Mammary epithelial cell (primary cell): ENCODE results near the gene CORO2A.

Source experiments
- EZH2 ChIP-seq: IDR thresholded peaks from 2 replicates; pipeline ENCODE4 v1.6.1; 2012; ENCODE audit warnings: low read length, inconsistent platforms, borderline replicate concordance
- TF ChIP-seq, protein P1 (sequence below), 2 donors: IDR thresholded peaks in 1 of 2; conservative IDR thresholded peaks in 1 of 2; 2 replicates each; pipeline ENCODE4 v1.5.1; 2011 to 2012; ENCODE audit warnings: inconsistent platforms in 2 of 2, low read length in 2 of 2, mild to moderate bottlenecking in 2 of 2, control low read depth in 1 of 2, low read depth in 1 of 2; ENCODE audit not compliant: insufficient read depth in 1 of 2; ENCODE audit errors: extremely low read depth in 1 of 2

DNA sequence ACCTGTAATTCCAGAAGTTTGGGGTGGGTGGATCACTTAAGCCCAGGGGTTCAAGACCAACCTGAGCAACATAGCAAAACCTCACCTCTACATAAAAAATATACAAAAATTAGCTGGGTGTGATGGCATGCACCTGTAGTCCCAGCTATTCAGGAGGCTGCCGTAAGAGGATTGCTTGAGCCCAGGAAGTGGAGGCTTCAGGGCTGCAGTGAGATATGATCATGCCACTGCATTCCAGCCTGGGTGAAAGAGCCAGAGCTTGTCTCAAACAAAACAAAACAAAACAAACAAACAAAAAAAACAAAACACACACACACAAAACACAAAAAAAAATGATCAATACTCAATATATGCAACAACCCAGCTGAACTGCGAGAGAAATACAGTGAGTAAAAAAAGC, 44.0 kb downstream of the CORO2A start:
- TF ChIP-seq, protein P1, sequence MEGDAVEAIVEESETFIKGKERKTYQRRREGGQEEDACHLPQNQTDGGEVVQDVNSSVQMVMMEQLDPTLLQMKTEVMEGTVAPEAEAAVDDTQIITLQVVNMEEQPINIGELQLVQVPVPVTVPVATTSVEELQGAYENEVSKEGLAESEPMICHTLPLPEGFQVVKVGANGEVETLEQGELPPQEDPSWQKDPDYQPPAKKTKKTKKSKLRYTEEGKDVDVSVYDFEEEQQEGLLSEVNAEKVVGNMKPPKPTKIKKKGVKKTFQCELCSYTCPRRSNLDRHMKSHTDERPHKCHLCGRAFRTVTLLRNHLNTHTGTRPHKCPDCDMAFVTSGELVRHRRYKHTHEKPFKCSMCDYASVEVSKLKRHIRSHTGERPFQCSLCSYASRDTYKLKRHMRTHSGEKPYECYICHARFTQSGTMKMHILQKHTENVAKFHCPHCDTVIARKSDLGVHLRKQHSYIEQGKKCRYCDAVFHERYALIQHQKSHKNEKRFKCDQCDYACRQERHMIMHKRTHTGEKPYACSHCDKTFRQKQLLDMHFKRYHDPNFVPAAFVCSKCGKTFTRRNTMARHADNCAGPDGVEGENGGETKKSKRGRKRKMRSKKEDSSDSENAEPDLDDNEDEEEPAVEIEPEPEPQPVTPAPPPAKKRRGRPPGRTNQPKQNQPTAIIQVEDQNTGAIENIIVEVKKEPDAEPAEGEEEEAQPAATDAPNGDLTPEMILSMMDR (conservative IDR thresholded peaks at IDR 0.05 in 1 of 2, IDR thresholded peaks at IDR 0.05 in 1 of 2; ENCODE audit: extremely low read depth in 1 of 2, insufficient read depth in 1 of 2, low read depth in 1 of 2, low read length in 2 of 2), result no peak
- TF ChIP-seq EZH2, result no peak
